ENCODE results near the gene ATP11B.
"Not testable (repeated sequence)": the region's sequence is repeated elsewhere in the genome, so short reads cannot be mapped to it uniquely, and the experiment has no call there.

ATP11B gene

DNA sequence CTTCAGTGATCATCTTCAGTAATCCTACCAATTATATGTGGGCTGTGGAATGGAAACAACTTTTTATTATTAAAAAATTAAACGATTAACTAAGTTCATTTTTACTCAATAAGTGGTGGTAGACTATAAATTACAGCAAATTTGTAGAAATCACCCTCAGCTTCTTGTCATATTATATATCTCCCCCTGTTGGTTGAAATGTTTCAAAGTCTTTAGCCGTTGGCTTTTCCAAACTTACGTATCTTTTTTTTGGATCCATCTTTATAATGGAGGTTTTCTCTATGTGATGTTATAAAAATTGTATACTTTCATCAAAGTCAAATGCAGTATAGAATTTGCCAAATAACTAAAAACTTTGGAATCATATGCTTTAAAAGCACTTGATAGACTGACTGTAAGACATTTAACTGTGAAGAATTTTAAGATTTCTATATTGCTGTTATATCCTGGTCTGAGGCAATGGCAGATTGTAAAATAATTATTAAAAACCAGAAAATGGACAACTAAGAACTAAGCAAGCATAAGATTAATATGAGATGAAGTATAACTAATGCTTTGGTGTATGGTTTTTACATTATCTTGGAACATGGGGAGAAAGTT lies 44.7 kb downstream of the ATP11B start:
- peak; percentile 7 for DNase-seq (ENCODE audit: low spot score)

- DNase-seq (ENCODE audit: low spot score): peak; percentile 24
Observed at GRCh38 chr3:182843478-182843877, 50.2 kb downstream of the ATP11B start.

DNA sequence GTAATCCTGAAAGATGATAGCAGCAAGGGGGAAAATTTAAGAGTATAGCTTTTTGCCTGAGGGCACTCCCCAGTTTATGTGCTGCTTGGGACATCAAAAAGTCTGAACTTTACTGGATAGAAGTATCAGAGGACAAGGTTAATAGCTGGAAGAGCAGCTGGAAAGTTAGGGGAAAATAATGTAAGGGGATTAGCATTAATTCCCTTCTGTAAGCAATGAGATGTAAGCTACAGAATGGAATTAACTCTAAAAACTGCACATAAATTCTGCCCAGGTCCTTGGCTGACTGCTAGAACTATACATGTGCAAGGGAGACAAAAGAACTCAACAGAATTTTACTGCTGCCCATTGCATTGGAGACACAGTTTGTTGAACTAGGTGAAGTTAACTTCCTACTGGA lies 55.6 kb downstream of the ATP11B start:
- DNase-seq (ENCODE audit: low spot score): no peak

- DNase-seq (ENCODE audit: low spot score): no peak
Observed at GRCh38 chr3:182855076-182855475, 61.8 kb downstream of the ATP11B start.

DNA sequence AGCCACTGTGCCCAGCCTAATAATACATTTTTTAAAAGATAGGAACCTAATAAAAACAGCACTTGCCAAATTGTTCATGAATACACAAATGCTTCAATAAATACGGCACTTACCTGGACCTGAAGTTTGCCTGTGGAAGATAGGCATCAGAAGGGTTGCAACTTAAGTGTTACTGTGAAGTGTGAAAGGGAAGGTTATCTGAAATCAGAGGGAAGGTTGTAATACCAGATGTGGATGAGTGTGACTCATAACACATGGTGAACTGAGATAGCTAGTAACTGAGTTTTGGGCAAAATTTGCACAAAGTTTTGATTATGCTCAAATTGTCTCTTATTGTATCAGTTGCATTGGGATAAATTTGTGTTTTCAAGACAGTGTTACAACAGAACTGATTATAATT lies 68.0 kb downstream of the ATP11B start:
- DNase-seq (ENCODE audit: low spot score): no peak

GRCh38 chr3:182862159-182862860 lies 69.0 kb downstream of the ATP11B start:
- DNase-seq (ENCODE audit: low spot score): no peak

DNA sequence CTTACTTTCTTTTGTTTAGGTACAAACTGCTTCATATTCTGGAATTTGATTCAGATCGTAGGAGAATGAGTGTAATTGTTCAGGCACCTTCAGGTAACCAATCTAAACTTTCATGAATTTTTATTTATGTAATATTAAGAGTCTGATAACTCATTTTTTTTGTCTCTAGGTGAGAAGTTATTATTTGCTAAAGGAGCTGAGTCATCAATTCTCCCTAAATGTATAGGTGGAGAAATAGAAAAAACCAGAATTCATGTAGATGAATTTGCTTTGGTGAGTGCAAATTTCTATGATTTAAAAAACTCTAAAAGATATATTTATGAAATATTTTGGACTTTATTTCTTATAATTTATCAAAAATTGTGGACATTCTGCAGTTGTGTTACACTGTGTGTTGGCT lies 75.8 kb downstream of the ATP11B start:
- DNase-seq (ENCODE audit: low spot score): no peak

- not testable (repeated sequence) for DNase-seq (ENCODE audit: low spot score)
Observed at GRCh38 chr3:182870917-182871316, 77.6 kb downstream of the ATP11B start.

DNA sequence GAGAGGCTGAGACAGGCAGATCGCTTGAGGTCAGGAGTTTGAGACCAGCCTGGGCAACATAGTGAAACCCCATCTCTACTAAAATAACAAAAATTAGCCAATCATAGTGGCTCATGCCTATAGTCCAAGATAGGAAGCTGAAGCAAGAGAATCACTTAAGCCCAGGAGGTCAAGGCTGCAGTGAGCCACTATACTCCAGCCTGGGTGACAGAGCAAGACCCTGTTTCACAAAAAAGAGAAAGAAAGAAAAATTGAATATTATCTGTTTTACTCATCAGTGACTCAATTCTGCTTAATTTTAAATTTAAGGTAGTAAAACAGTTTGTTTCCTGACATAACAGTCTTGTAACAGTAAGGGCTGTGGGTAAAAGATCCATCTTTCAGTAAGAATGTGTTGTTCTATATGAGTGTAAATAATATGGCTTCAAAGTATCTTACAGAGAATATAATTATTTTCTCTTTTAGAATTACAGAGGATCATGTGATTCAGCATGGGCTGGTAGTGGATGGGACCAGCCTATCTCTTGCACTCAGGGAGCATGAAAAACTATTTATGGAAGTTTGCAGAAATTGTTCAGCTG lies 85.8 kb downstream of the ATP11B start:
- DNase-seq (ENCODE audit: low spot score): no peak

DNA sequence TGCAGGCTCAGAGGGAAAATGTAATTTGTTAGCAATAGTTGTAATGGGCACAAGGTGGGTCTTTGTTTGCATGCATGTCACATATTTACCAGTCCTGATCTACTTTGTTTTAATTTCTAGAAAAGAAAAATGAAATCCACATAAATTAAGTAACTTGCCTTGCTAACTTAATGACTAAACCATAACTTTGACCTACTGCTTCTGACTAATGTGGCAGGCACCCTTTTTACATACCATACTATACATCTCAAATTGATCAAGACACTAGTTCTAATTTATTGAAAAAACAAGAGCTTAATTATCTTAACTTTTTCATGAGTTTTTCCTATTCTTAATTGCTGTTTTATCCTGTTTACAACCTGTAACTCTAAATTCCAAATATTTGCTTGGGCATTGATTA lies 93.2 kb downstream of the ATP11B start:
- DNase-seq (ENCODE audit: low spot score): no peak

DNA sequence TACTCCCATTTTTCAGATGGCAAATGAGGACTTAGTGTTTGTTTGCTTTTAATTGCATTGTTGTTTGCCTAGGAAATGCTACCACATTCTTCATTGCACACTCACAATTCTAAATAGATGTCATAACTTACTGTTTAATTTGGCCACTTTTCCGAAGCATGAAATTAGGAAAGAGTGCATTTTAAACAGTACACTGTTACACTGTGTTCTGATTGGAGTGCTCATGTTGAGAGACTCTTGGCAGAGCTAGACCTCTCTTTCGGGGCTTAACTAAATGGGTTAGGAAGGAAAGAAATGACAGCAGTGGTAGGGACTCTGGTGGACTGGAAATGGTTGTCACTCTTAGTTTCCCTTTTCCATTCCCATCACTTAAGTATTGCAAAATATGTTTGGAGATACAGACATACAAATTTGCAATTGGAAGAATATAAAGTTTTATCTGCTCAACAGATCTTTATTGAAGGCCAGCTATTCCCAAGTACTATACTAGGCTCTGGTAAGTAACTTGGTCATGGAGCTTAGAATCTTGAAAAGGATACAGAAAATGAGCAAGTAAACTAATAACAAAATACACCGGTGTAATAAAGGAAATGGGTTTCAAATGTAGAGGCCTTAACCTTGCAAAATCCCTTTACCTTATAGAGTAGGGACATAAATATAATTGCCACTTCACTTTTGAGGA lies 96.8 kb downstream of the ATP11B start:
- no peak for DNase-seq (ENCODE audit: low spot score)

DNA sequence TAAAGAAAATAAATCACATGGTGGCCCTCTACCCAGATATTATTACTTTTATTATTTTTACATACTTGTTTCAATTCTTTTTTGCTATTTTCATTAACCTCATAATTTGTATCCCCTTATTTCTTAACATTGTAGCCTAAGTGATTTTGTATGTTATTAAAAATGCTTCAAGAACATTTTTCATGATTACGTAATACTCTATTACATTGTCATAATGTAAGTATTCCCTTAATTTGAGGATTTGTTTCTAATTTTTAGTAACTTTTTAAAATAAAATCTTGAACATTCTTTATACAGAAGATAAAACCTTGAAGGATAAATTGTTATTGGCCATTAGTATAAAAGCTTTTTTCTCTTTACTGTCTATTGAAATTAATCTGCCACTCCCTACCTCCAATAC lies 98.1 kb downstream of the ATP11B start:
- no peak for DNase-seq (ENCODE audit: low spot score)

DNA sequence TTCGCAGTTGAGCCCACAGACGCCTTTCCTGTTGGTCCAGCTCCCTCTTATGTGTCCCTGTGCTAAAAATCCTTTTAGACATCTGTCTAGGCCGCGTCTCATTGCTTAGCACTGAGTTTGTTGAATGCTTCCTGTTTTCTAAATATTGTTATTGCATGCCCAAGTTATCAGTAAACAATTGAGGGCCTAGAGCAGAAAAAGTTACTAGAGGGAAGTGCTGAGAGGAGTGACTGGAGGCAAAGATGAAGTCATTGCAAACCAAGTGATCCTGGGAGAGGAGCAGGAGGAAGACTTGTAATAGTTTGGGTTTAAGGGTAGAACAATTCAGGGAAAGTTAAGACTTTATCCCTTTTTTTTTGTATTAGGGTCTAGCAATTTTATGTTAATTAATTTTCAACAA lies 98.9 kb downstream of the ATP11B start:
- DNase-seq (ENCODE audit: low spot score): no peak

GRCh38 chr3:182895513-182896112 lies 102.3 kb downstream of the ATP11B start:
- no peak for DNase-seq (ENCODE audit: low spot score)

DNA sequence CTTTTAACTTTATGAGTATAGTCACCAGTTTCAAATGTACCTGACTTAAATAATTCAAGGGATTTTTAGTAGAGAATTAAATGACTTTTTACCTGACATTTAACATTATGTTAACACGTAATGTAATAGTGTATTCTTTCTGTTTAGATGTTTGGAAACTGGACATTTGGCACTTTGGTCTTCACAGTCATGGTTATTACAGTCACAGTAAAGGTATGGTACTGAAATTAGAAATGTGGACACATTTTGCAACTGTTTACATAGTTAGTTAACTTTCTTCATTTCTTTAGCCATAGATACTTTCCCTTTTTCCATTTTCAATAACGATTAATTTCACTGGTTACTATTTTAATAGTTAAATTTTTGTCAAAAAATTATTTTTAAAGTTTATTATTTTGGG lies 103.2 kb downstream of the ATP11B start:
- DNase-seq (ENCODE audit: low spot score): no peak

DNA sequence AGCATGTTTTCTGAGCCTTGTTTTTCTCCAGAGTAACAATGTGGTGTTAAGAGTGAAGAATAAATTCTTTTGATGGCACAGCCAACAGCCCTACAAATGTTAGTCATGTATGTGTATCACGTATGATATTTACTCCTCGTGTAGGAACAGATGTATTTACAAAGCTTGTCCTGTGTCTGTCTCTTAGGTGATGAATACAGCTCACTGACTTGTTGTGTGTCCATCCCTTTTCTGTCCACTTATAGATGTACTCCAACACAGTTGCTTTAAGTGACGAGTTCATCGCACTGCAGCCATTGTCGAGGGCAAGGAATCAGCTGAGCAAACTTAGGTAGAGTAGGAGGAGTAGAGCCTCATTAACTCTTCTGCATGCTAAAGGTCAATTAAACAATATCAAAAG lies 108.9 kb downstream of the ATP11B start:
- no peak for DNase-seq (ENCODE audit: low spot score)

DNA sequence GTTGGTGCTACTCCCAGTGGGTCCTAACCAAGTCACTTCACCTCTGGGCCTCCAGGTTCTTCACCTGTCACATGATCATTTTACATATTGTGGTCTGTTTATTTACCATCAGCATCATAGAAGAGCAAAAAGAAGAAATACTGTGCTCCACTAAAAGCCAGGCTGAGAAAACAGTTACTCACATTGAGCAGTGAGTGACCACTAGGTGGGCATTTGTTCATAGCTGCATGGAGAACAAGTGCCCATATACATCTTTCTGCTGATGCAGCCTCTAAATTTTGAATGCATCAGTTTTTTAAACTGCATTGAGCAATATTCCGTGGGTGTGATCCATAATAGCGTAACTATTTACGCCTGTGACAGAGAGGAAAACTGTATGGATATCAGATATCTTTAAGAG lies 110.9 kb downstream of the ATP11B start:
- DNase-seq (ENCODE audit: low spot score): no peak

- no peak for DNase-seq (ENCODE audit: low spot score)
Observed at GRCh38 chr3:182905623-182906022, 112.3 kb downstream of the ATP11B start.

DNA sequence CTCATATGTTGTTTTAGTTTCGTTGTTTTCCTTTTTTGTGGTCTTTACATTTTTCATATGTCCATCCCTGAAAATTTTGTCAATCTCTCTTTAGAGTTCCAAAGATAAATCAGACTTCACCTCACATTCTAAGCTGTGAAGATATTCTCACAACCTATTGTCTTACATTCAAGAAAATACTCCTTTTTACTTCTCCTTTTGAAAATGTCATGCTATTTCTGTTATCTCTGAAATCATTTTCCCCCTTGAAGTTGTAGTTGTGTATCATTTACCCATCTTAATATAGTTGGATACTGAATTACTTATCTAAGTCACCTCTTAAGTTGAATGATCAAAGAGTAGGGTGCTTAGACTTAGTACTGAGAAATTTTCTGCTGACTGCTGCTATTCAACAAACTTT lies 112.7 kb downstream of the ATP11B start:
- no peak for DNase-seq (ENCODE audit: low spot score)

GRCh38 chr3:182908471-182908870 lies 115.2 kb downstream of the ATP11B start:
- no peak for DNase-seq (ENCODE audit: low spot score)

DNA sequence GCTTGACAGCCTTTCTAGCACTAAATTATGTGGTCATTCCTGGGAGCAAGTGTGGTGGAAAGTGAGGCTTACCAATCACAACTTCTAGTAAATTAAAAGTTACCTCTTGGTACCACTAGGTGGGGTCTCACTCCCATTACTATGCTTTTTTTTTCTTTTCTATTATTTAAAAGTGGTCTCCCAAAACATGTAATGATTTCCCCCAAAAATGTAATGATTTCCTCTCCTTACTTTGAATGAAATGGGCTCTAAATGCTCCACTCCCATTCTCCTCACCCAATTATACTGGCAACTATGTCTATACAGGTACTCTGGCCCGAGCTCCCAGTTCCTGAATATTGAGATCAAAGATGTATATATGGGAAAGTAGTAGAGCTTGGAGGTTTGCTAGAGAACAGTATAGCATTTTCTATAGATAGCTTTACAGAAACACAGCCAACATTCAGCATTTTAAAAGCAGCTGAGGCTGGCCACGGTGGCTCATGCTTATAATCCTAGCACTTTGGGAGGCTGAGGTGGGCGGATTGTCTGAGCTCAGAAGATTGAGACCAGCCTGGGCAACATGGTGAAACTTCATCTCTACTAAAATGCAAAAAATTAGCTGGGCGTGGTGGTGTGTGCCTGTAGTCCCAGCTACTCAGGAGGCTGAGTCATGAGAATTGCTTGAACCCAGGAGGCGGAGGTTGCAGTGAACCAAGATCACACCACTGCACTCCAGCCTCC lies 116.2 kb downstream of the ATP11B start:
- DNase-seq (ENCODE audit: low spot score): peak; percentile 33
